ENCODE data around the gene ZDHHC4. TPM values are rescaled to one million over a fixed set of nuclear protein-coding genes. Genes with fewer than 3 reads are reported as not detected.

Gene ZDHHC4
- total RNA-seq, 1 donor from 2014 or later, result 92.1 TPM

GRCh38 chr7:6556196-6556595 is 21.1 kb upstream of the ZDHHC4 start:
- Histone ChIP-seq H3K4me3 (ENCODE audit: low read depth, low read length) (no peak overlapping the region), H3K27me3 (ENCODE audit: control insufficient read depth, insufficient read depth, low read length) (no peaks in the 10 kb centered on the region), H3K36me3 (ENCODE audit: control insufficient read depth, insufficient read depth, low read length) (no peaks in the 10 kb centered on the region)
- TF ChIP-seq, protein P1, sequence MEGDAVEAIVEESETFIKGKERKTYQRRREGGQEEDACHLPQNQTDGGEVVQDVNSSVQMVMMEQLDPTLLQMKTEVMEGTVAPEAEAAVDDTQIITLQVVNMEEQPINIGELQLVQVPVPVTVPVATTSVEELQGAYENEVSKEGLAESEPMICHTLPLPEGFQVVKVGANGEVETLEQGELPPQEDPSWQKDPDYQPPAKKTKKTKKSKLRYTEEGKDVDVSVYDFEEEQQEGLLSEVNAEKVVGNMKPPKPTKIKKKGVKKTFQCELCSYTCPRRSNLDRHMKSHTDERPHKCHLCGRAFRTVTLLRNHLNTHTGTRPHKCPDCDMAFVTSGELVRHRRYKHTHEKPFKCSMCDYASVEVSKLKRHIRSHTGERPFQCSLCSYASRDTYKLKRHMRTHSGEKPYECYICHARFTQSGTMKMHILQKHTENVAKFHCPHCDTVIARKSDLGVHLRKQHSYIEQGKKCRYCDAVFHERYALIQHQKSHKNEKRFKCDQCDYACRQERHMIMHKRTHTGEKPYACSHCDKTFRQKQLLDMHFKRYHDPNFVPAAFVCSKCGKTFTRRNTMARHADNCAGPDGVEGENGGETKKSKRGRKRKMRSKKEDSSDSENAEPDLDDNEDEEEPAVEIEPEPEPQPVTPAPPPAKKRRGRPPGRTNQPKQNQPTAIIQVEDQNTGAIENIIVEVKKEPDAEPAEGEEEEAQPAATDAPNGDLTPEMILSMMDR (IDR thresholded peaks at IDR 0.05; ENCODE audit: insufficient read depth, low read length, severe bottlenecking), result peak; percentile 23
- FAIRE-seq (no peak), DNase-seq (ENCODE audit: low read depth) (no peak)

- peak; percentile 19 for DNase-seq (ENCODE audit: low read depth)
- no peaks in the 10 kb centered on the region for H3K36me3 ChIP-seq (ENCODE audit: control insufficient read depth, insufficient read depth, low read length)
- H3K27me3 ChIP-seq (ENCODE audit: control insufficient read depth, insufficient read depth, low read length), result no peaks in the 10 kb centered on the region
- no peak for FAIRE-seq
- no peak overlapping the region for H3K4me3 ChIP-seq (ENCODE audit: low read depth, low read length)
- TF ChIP-seq, protein P1 (IDR thresholded peaks at IDR 0.05; ENCODE audit: insufficient read depth, low read length, severe bottlenecking), result peak; percentile 19
Measured at GRCh38 chr7:6558837-6559236, 18.4 kb upstream of the ZDHHC4 start.

GRCh38 chr7:6559896-6560295 is 17.4 kb upstream of the ZDHHC4 start:
- H3K27me3 ChIP-seq (ENCODE audit: control insufficient read depth, insufficient read depth, low read length), result no peaks in the 10 kb centered on the region
- DNase-seq (ENCODE audit: low read depth), result no peak
- H3K4me3 ChIP-seq (ENCODE audit: low read depth, low read length), result no peak overlapping the region
- no peak for FAIRE-seq
- H3K36me3 ChIP-seq (ENCODE audit: control insufficient read depth, insufficient read depth, low read length), result no peaks in the 10 kb centered on the region
- TF ChIP-seq, protein P1 (IDR thresholded peaks at IDR 0.05; ENCODE audit: insufficient read depth, low read length, severe bottlenecking), result no peak

GRCh38 chr7:6562106-6562505 is 15.1 kb upstream of the ZDHHC4 start:
- DNase-seq (ENCODE audit: low read depth) (no peak), FAIRE-seq (no peak)

DNA sequence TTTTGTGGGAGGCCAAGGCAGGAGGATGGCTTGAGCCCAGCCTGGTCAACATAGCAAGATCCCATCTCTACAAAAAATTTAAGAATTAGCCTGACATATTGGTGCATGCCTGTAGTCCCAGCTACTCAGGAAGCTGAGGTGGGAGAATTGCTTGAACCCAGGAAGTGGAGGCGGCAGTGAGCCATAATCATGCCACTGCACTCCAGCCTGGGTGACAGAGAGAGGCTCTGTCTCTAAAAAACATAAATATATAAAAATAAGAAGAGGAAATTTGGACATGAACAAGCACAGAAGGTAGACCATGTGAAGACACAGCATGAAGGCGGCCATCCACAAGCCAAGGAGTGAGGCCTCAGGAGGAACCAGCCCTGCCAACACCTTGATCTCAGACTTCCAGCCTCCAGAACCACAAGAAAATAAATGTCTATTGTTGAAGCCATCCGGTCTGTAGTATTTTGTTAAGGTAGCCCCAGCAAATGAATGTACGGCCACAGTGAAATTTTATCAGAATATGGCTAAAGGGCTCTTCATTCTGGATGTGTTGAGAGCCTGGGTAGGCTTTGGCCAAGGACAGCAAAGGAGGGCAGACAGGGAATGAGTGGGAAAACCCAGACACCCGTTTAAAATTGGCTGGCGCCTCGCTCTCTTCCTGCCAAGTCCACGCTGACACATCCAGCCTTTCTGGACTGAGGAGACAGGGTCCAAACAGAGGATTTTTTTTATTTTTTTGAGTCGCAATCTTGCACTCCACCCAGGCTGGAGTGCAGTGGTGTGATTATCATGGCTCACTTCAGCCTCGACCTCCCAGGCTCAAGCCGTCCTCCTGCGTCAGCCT is 13.1 kb upstream of the ZDHHC4 start:
- H3K27me3 ChIP-seq (ENCODE audit: control insufficient read depth, insufficient read depth, low read length), result no peaks in the 10 kb centered on the region
- H3K36me3 ChIP-seq (ENCODE audit: control insufficient read depth, insufficient read depth, low read length), result no peaks in the 10 kb centered on the region
- FAIRE-seq (no peak), DNase-seq (ENCODE audit: low read depth) (no peak)
- TF ChIP-seq, protein P1 (IDR thresholded peaks at IDR 0.05; ENCODE audit: insufficient read depth, low read length, severe bottlenecking), result no peak
- no peak overlapping the region for H3K4me3 ChIP-seq (ENCODE audit: low read depth, low read length)

More at GRCh38 chr7:6562106-6562505, 15.1 kb upstream of the ZDHHC4 start:
- no peaks in the 10 kb centered on the region for H3K27me3 ChIP-seq (ENCODE audit: control insufficient read depth, insufficient read depth, low read length)
- TF ChIP-seq, protein P1 (IDR thresholded peaks at IDR 0.05; ENCODE audit: insufficient read depth, low read length, severe bottlenecking), result no peak
- no peaks in the 10 kb centered on the region for H3K36me3 ChIP-seq (ENCODE audit: control insufficient read depth, insufficient read depth, low read length)
- no peak overlapping the region for H3K4me3 ChIP-seq (ENCODE audit: low read depth, low read length)
